Glomerular visceral epithelial cell (primary cell): ENCODE data around the gene SPINK4.

ENCODE experiments used
- DNase-seq: peaks from one replicate; pipeline ENCODE4 v3.0.0-alpha.2; 2016; ENCODE audit errors: extremely low spot score

SPINK4 gene, protein sequence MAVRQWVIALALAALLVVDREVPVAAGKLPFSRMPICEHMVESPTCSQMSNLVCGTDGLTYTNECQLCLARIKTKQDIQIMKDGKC

DNA sequence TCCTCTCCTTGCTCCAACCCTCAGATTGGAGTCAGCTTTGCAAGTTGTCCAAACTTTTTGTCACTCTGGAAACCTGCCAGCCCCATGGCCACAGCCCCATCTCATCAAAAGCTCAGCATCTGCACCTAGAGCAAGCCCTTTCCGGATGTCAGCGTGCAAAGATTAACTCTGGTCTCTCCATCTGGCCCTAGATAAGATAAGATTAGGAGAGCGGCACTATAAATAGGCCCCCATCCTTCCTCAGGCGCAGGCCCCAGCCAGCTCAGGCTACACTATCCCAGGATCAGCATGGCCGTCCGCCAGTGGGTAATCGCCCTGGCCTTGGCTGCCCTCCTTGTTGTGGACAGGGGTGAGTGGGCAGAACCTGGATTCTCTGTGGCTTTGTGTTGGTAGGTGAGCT is at the start of gene SPINK4:
SPINK4 (plus strand) TSS at position 247 of the 400 bp plus-strand sequence; CDS start at position 289, 42 bp downstream.
- DNase-seq = no peak

DNA sequence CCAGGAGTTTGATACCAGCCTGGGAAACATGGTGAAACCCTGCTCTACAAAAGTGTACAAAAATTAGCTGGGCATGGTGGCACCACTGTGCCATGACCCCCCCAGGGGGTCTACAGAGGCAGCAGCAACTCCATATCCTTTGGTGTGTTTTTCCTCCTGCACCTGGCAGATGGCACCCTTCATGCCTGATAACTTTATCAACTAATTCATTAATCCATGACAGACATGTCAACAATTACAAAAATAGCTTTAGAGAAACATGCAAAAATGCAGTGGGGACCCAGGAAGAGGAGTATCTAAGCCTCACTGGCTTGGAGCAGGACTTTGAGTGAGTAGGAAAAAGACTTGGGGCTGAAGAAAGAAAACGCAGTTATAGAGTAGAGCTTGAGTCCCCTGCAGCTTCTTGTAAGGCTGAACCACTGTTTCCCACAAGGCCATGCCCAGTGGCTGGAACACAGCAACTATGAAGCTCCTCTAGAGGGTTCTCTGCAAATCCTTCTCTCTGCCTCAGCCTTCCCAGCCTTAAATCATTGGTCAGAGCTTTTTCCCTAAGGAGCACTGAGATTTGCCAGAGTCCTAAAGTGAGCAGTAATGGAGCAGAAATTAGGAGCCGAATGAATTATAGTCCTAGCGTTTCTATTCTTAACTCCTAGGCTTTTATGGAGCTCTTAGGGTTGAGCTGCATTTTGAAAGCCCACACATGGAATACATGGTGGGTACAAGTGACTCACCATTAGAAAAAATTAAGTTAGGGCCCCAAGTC is 47.3 kb upstream of the SPINK4 start:
- DNase-seq = no peak

DNA sequence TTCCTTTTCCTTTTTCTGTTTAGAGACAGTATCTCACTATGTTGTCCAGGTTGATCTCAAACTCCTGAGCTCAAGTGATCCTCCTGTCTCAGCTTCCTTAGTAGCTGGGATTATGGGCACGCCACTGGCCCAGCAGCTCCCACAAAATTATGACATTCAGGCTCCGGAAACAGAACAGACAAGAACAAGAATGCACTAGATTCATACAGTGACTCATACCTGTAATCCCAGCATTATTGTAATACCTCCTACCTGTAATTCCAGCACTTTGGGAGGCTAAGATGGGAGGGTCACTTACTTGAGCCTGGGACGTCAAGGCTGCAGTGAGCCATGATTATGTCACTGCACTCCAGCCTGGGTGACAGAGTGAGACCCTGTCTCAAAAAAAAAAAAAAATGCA is 46.1 kb upstream of the SPINK4 start:
- no peak for DNase-seq

DNA sequence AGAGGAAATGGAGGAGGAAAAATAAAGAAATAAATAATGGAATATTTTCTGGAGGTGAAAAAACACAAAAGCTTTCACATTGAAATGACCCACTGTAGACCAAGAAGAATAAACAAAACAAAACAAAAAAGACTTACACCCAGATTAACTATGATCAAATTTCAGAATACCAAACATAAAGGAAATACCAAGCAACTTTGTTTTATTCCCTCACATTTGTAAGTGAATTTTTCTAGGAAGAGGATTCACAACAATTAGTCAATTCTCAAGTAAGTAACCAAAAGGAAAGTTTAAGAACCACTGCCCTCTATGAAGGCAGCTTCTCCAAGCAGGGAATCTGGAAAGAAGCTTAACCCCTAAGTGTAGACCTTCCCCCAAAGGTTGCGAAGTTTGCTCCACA is 43.2 kb upstream of the SPINK4 start:
- DNase-seq = no peak

DNA sequence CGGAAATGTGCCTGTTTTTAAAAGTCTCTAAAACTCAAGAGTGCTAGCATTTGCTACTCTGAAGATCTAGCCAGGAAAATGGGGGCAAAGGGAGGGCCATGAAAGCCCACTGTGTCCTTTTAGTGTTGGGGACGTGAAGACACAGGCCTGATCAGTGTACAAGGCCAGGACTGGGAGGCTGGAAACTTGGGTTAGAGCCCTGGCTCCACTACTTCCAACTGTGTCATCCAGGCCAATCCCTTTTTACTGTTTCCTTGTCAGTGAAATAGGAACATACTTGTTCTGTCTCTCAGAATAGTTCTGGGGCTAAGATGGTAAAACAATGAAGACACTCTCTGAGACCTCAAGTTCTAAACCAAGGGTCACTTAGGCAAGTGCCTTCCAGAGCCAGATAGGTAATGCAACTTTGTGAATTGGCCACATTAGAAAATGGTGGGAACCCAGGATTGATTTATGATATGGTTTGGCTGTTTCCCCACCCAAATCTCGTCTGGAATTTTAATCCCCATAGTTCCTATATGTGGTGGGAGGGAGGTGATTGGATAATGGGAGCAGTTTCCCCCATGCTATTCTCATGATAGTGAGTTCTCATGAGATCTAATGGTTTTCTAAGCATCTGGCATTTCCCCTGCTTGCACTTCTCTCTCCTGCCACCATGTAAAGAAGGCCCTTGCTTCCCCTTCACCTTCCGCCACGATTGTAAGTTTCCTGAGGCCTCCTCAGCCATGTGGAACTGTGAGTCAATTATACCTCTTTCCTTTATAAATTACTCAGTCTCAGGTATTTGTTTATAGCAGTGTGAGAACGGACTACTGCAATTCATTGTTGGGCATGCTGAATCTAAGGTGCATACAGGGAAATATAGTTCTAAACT is 42.5 kb upstream of the SPINK4 start:
- DNase-seq = no peak

DNA sequence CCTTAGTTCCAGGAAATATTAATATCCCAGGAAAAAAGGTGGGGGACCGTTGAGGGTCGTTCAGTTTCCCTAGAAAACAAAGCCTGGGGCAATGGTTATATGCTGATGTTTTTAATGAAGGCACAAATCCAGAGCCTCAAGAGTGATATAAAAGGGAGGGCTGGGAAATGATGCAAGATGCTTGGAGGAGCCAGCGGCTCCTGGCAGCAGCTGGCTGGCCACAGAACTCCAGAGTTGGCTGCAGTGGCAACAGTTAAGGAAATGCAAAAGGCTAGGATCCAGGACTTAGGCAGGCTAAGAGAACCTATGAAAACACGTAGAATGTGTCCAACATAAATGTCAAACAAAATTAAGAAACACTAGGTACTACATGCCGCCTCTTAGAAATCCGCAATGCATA is 41.8 kb upstream of the SPINK4 start:
- no peak for DNase-seq

DNA sequence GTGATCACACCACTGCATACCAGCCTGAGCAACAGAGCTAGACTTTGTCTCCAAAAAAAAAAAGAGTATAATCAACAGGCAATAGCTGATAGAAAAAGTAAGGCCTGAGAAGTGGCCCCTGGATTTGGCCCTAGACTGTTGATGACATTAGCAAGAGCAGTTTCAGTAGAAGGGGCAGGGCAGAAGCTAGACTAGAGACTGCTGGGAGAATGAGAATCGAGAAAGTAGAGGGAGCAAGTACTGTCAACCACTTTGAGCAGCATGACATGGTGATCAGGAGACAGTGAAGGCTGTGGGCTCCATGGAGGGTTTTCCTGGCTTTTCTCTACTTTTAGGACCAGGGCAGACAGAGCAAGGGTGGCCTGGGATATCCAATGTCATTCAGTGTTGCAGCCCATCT is 37.9 kb upstream of the SPINK4 start:
- DNase-seq = no peak

DNA sequence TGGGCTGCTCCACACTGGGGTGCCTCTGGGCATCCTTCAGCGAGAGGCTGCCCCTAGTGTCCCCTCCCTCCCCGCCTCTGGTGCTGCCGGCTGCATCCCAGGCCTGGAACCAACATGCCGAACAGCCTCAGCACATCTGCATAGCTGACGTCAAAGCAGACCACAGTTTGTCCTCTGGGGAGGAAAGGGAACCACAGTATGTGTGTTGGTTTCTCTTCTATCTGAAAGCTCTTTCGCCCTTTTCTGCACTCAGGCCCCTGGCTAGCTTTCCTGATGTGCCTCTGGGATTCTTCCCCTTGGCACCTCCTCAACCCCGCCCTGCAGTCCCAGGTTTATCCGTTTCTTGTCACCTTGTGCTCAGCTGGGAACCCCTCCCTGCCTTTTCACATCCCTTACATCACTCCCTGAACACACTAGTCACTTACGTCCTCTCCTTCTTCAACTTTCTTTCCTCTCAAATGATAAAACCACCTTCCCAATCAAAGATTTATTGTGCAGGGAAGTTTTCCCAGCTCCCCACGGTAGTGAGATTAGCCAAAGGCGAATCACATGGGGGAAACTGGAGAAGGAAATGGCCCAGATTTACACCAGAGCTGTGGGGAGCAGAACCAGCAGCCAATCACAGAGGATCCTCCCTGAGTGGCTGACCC is 37.3 kb upstream of the SPINK4 start:
- DNase-seq = no peak

DNA sequence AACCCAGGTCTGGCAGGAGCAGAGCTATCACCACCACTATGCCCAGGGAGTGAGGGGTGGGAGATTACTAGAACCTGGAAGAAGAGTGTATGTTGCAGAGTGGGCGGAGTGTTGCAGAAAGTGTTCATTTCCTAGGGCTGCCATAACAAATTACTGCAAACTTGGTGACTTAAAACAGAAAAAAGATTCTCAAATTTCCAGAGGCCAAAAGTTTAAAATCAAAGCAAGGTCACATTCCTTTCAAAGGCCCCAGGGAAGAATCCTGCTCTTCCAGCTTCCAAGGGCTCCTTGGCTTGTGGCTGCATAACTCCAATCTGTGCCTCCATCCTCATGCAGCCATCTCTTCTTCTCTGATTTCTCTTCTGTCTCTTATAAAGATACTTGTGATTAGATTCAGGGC is 30.6 kb upstream of the SPINK4 start:
- DNase-seq = no peak

DNA sequence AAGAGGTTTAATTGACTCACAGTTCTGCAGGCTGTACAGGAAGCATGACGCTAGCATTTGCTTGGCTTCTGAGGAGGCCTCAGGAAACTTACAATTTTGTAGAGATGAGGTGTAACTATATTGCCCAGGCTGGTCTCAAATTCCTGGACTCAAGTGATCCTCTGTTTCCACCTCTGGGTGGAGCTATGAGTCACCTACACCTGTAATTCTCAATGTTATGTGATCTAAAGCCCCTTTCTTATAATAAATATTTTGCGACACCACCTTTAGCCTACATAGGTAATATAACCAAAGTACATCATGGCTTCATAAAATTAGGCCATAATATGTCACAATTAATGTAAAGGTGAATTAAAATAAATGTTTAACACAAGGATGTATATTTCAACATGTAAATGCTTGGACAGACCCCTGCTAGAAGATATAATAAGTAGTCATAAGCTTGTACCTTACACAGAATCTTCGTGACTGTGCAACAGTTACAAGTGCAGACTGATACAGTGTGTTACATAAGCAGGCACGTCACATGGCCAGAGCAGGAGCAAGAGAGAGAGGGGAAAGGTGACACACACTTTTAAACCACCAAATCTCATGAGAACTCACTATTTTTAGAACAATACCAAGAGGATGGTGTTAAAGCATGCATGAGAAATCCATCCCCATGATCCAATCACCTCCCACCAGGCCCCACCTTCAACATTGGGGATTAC is 29.8 kb upstream of the SPINK4 start:
- DNase-seq = no peak

DNA sequence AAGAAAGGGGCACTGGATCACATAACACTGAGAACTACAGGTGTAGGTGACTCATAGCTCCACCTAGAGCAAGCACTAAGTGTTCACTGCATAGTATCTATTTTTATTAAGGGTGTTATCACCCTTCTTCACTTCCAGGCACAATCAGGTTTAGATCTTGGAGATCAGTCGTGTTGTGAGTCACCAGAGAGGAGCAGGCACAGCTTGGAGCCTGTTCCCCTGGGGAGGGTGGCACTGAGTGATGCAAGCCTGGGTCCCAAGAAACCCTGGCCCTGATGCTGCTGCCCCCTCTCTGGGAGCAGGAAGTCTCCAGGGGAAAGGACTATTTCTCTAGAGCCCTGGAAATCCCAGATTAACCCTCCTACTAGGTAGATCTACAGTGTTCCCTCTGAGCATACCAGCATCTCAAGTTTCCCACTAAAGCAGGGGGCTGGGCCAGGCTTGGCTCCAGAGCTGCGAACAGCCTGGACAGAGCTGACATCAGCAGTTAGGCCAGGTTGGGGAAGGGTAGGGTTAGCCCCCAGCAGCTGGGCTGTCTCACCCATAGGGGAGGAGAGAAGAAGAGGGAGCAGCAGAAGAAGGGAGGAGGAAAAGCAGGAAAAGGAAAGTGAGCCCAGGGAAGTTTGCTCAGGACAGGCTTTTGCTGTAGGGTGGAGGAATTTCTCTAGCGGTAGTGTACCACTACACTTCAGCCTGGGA is 28.1 kb upstream of the SPINK4 start:
- no peak for DNase-seq

DNA sequence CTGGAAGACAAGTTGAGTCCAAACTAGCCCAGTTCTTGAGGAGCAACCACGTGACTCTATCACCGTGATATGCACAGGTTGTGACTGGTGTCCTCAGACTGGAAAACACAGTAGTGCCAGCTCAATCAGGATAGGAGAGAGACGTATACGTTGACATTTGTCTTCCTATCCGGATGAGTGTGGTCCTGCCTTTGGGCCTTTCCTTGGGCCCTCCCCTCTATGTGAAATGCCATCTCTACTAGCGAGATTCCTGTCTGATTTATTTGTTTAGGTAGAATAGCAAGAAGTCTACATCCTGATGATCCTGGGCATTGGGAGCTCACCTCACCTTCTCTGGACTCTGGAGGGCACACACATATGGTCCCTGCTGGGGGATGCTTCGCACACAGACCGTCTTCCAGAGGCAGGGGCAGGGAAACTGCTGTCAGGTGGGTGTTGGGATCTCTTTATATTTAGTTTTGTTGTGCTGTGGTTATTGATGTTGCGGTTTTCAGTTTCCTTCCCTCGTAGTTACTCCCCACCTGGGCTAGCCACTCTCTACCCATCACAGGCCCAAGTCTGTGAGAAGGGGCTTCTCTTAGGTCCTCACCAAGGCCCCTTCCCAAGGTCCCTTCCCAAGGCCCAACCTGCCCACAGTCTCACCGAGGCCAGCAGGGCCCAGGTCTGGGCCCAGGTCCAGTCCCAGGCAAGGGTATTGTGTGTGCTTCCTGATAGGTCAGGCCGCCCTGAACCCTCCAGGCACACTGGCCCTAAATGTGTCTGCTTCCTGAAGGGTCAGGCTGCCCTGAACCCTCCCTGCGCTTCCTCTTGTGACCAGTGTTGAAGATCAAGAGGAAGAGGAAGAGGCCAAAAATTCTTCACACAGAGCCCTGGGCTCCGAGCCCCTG is 19.0 kb upstream of the SPINK4 start:
- DNase-seq = no peak

DNA sequence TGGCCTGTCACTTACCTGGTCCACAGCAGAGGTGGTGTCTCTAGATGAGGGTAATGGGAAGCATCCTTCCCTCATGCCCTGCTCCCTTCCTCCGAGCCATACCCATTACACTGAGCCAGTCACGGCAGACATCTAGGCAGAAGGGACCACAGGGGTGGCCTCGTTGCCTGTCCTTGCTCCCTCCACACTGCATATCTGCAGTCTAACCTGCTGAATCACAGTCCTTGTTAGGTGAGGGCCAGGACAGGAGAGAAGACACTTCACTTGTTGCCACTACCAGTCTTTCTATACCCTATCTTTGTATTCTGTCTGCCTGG is 18.4 kb upstream of the SPINK4 start:
- DNase-seq = no peak

DNA sequence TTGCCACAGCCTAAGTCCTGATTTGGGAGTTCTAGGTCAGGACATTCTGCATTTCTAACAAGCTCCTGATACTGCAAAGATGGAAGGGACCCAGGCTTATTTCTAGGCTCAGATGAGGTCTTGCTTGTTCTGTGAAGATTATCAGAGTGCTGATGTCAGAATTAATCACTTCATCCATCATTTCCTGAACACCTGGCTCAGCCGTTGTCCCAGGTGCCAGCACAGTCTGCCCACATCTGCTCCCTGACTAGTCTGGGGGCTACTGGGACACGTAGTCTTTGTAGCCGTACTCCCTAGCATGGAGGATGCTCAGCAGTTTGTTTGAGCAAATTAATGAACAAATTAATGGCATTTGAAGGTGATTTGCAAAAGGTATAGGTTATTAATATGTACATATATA is 17.9 kb upstream of the SPINK4 start:
- no peak for DNase-seq

DNA sequence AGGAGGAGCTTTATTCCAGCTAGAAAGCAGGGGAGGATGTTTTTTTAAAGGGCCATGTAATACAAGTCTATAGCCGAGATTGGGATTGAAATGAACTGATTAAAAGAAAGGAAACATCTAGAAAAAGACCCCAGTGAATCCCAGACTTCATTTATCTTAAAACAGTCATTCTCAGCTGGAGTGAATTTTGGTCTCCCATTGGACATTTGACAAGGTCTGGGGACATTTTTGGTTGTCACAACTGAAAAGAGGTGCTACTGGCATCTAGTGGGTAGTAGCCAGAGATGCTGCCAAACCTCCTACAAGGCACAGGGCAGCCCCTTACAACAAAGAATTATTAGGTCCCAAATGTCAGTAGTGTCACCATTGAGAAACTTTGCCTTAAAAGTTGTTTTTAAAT is 16.3 kb upstream of the SPINK4 start:
- DNase-seq = no peak

DNA sequence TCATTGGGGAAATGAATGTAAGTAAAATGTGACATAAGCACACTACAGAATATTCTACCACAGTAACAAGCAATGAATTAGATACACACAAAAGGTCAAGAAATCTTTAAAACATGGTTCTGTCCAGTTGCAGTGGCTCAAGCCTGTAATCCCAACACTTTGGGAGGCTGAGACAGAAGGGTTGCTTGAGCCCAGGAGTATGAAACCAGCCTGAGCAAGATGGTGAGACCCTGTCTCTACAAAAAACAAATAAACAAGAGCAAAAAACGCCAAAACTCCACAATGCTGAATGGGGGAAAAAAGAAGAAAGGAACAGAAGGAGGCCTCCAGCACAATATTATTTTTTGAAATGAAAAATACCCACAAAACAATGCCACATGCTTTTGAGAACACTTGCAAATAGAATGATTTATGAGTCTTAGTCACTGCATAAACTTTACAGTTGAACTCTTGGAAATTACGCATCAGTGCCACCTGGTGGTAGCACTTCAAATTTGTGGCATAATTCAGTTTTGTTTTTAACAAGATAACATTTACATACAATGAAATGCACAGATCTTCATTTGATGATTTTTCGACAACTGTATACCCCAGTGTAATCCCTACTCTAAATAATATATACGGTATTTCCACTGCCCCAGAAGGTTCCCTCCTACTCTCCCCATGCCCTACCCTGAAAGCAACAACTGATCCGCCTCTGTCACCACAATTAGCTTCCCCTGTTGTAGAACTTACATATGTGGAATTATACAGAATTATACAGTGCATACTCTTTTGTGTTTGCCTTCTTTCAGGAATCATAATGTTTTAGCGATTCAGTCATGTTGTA is 14.4 kb upstream of the SPINK4 start:
- DNase-seq = peak; percentile 78

DNA sequence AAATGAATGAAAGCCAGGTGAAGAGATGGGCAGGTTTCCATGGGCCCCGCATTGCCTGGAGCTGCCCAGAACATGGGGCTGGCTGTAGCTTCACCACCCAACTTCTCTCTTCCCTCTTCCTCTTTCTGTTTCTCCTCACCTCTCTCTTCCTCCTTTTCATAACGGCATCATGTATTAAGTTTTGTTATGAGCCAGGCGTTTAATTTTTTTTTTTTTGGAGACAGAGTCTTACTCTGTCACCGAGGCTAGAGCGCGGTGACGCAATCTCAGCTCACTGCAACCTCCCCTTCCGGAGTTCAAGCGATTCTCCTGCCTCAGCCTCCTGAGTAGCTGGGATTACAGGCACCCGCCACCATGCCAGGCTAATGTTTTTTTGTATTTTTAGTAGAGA is 13.0 kb upstream of the SPINK4 start:
- DNase-seq = no peak

DNA sequence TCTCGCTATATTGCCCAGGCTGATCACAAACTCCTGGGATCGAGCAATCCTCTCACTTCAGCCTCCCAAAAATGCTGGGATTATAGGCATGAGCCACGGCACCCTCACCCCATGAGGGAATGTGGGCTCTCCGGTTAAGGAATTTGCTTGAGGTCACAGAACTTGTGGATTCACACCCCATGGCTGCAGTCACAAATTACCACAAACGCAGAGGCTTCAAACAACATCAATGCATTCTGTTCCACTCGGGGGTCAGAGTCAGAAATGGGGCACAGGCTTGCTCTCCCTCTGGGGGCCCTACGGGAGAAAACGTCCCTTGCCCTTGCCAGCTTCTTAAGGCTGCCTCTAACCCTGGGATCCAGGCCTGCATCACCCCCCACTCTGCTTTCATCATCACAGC is 12.2 kb upstream of the SPINK4 start:
- no peak for DNase-seq

DNA sequence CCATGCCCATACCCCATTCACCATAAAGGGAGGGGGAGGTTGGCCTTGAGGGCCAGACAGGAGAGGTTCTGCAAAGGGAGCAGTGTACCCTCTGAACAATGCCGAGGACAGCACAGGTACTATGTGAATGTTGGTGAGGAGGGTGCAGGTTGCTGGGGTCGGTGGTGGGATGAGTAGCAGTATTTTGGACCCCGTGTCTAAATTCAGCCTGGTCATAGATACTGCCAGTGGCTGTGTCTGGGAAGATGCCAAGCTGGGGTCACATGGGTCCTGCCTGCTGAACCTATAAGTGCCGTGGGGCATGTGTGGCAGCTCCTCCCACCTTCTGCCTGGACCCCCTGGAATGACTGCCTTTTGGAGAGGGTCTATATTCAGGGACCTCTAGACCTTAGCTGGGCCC is 11.4 kb upstream of the SPINK4 start:
- DNase-seq = no peak
